Erythroblast (primary cell): ENCODE measurements around the gene DENND6B.
A peak's percentile ranks its signal among the peaks of the same experiment; 100 is the strongest.
"Not testable (repeated sequence)": the region's sequence is repeated elsewhere in the genome, so short reads cannot be mapped to it uniquely, and the experiment has no call there.

ENCODE experiments used
- DNase-seq, 2 experiments: peaks; one replicate each; lab custom pipeline; 2025; lab: John Stamatoyannopoulos, UW
- GATA1 ChIP-seq: IDR thresholded peaks from 2 replicates; pipeline ENCODE4 v1.6.1; 2011; ENCODE audit warnings: low read depth, mild to moderate bottlenecking, control low read depth, low read length, moderate library complexity
- POLR2A ChIP-seq: IDR thresholded peaks from 2 replicates; pipeline ENCODE4 v1.6.1; 2011; ENCODE audit warnings: mild to moderate bottlenecking, low read length

The DENND6B gene

GRCh38 chr22:50346470-50346869 lies 19.7 kb upstream of the DENND6B start:
- no peak for TF ChIP-seq GATA1
- TF ChIP-seq POLR2A, result no peak
- DNase-seq, result no peak

DNA sequence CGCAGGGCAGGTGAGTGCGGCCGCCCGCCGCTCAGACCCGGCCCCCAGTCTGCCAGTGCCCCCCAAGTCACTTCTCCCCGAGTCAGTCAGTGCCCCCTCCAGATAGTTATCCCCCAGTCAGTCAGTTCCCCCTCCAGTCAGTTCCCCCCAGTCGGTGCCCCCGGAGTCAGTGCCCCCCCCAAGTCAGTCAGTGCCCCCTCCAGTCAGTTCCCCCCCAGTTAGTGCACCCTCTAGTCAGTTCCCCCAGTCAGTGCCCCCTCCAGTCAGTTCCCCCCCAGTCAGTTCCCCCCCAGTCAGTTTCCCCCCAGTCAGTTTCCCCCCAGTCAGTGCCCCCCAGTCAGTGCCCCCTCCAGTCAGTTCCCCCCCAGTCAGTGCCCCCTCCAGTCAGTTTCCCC lies 16.7 kb upstream of the DENND6B start:
- DNase-seq, result peak in 1 of 2 experiments; percentile 71
- no peak for TF ChIP-seq GATA1
- no peak for TF ChIP-seq POLR2A

DNA sequence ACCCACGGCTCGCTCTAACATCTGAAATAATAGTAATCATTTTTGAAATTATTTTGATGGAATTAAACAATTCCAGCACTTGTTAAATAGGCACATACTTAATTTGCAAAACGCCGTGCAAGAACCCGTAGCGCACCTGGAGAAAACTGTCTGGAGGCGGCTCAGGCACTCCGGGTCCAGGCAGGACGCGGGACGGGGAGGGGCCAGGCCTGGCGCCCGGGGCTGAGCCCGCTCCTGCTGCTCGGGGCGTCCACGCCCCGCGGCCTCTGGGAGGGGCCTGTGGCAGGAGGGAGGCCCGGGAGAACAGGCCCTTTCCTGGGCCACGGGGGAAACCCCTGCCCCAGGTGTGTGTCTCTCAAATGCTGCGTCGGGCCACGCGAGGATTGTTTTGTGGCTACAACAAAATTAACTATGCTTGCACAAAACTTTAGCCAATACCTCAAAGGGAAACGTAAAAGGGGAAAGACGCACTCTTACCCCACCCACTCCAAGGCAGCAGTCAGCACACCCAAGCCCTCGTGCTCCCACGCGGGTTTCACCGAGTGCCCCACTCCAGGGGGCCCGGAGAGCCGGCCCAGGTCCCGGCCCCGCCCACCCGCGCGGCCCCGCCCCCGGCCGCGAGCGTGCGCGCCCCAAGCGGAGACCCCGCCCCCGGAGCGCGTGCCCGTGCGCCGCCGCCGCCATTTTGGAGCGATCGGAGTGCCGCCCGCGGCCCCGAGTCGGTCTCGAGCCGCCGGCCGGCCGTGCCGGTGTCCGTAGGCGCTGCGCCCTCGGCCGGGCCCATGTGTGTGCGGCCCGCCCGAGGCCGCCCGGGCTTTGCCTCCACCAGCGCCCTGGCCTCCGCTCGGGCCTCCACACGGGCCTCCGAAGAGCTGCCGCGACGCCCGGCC lies 16.1 kb upstream of the DENND6B start, which contains the start of gene PPP6R2:
PPP6R2 (plus strand) TSS at position 677 of the 890 bp plus-strand sequence. CDS start 50,582 bp downstream, outside the sequence.
- TF ChIP-seq GATA1 (no peak), POLR2A (peak; percentile 49)
- DNase-seq, result peak; percentile 86 to 93

GRCh38 chr22:50341977-50342650 lies 15.3 kb upstream of the DENND6B start:
- DNase-seq, result peak; percentile 87 to 92
- no peak for TF ChIP-seq GATA1
- no peak for TF ChIP-seq POLR2A

- DNase-seq, result peak; percentile 56 to 79
- TF ChIP-seq GATA1 (no peak), POLR2A (no peak)
Measured at GRCh38 chr22:50339945-50340879, 13.4 kb upstream of the DENND6B start.

DNA sequence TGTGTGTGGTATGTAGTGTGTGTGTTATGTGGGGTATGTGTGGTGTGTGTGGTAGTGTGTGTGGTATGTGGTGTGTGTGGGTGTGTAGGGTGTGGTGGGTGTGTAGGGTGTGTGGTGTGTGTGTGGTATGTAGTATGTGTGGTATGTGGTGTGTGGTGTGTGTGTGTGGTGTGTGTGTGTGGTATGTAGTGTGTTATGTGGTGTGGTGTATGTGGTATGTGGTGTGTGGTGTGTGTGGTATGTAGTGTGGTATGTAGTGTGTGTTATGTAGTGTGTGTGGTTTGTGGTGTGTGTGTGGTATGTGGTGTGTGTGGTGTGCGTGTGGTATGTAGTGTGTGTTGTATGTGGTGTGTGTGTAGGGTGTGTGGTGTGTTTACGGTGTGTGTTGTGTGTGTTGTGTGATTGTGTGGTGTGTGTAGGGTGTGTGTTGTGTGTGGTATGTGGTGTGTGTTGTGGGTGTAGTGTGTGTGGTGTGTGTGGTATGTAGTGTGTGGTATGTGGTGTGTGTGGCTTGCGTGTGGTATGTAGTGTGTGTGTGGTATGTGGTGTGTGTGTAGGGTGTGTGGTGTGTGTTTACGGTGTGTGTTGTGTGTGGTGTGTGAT lies 12.1 kb upstream of the DENND6B start:
- DNase-seq, result peak; percentile 42 to 64
- TF ChIP-seq GATA1 (no peak), POLR2A (no peak)

DNA sequence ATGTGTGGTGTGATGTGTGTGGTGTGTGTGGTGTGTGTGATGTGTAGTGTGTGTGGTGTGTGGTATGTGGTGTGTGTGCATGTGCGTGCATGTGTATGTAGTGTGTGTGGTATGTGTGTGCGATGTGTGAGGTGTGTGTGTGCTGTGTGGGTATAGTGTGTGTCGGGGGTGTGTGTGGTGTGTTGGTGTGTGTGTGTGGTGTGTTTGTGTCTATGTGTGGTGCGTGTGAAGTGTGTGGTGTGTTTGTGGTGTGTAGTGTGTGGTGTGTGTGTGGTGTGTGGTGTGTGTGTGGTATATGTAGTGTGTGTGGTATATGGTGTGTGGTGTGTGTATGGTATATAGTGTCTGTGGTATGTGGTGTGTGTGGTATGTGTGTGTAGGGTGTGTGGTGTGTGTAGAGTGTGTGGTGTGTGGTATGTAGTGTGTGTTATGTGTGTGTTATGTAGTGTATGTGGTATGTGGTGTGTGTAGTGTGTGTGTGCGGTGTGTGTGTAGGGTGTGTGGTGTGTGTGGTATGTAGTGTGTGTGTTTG lies 11.3 kb upstream of the DENND6B start:
- no peak for DNase-seq
- TF ChIP-seq GATA1 (no peak), POLR2A (no peak)

- TF ChIP-seq GATA1, result no peak
- no peak for TF ChIP-seq POLR2A
- DNase-seq, result no peak
Measured at GRCh38 chr22:50337262-50338041, 10.6 kb upstream of the DENND6B start.

DNA sequence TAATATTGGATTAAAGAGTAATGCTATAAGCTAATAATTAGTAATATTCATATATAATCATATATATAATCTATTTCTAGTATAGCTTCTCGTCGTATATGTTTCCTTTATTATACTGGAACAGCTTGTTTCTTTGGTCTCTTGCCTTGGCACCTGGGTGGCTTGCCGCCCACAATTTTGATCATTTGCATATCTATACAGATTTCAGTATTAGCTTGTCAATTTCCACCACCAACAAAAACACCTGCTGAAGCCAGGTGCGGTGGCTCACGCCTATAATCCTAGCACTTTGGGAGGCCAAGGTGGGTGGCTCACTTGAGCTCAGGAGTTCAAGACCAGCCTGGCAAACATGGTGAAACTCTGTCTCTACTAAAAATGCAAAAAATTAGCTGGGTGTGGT lies 7.6 kb upstream of the DENND6B start:
- not testable (repeated sequence) for DNase-seq

- DNase-seq, result no peak
- no peak for TF ChIP-seq POLR2A
- TF ChIP-seq GATA1, result no peak
Measured at GRCh38 chr22:50329236-50329635, 2.4 kb upstream of the DENND6B start.

DNA sequence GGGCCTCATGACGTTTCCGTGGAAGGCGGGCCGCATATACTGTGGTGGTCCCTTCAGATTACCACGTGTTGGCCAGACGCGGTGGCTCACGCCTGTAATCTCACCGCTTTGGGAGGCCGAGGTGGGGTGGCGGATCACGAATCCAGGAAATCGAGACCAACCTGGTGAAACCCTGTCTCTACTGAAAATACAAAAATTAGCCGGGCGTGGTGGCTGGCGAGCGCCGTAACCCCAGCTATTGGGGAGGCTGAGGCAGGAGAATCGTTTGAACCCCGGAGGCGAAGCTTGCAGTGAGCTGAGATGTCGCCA lies 853 bp upstream of the DENND6B start:
- no peak for DNase-seq
- TF ChIP-seq POLR2A, result no peak
- TF ChIP-seq GATA1, result no peak
